ENCODE data around the gene MAP6D1.

MAP6D1 gene

GRCh38 chr3:183818706-183819624 is 6.4 kb downstream of the MAP6D1 start:
- DNase-seq (ENCODE audit: low spot score) = no peak
- in situ Hi-C loops (cut with MboI; ENCODE audit: low pct_unique_long_range_greater_than_20kb, low sequenced_read_pairs, unreplicated experiment) = no loop called here
- TF ChIP-seq, protein P1, sequence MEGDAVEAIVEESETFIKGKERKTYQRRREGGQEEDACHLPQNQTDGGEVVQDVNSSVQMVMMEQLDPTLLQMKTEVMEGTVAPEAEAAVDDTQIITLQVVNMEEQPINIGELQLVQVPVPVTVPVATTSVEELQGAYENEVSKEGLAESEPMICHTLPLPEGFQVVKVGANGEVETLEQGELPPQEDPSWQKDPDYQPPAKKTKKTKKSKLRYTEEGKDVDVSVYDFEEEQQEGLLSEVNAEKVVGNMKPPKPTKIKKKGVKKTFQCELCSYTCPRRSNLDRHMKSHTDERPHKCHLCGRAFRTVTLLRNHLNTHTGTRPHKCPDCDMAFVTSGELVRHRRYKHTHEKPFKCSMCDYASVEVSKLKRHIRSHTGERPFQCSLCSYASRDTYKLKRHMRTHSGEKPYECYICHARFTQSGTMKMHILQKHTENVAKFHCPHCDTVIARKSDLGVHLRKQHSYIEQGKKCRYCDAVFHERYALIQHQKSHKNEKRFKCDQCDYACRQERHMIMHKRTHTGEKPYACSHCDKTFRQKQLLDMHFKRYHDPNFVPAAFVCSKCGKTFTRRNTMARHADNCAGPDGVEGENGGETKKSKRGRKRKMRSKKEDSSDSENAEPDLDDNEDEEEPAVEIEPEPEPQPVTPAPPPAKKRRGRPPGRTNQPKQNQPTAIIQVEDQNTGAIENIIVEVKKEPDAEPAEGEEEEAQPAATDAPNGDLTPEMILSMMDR (IDR thresholded peaks at IDR 0.05; ENCODE audit: extremely low read depth, insufficient read depth, missing control alignments) = no peak

DNA sequence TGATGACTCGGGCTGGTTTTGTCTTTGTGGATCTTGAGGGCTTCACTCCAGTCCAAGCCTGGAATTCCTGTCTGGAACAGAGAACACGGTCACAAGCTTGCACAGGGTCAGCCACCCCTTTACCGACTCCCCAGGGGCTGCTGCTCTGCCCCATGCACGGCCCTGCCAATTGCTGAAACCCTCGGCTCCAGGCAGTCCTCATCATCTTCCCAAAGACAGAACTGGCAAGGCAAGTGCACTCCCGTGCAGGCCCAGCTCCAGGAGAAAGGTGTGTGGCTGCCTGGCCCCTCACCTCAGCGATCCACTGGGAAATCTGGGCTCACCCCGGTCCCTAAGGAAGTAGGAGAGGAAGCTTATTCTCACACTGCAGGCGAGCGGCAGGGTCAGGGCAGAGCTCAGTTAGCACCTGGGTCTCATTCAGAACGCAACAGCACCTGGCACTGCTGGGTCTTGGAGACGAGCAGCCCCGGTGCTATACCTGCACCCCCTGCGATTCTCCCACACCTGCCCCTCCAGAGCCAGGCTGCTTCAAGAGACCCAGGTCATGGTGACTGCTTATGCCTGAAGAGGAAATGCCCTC is 7.2 kb downstream of the MAP6D1 start:
- TF ChIP-seq, protein P1 (IDR thresholded peaks at IDR 0.05; ENCODE audit: extremely low read depth, insufficient read depth, missing control alignments) = no peak
- DNase-seq (ENCODE audit: low spot score) = no peak
- in situ Hi-C loops (cut with MboI; ENCODE audit: low pct_unique_long_range_greater_than_20kb, low sequenced_read_pairs, unreplicated experiment) = no loop called here

DNA sequence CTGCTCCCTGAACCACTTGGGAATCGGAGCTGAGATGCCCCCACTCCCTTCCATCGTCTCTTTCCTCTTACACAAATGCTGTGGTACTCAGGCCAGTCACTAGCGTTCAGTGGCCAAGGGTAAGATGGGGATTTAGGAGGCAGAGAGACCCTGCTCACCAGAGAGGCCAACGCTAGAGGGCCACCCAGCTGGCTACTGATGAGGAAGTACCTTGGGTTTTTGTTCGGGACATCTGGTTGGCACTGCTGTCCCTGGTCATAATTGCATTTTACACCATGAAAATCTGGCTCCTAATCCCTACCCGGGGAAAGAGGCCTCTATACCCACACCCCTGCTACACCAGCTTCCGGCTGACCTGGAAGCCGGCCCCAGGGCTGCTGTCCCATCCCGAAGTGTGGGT is 7.7 kb downstream of the MAP6D1 start:
- TF ChIP-seq, protein P1 (IDR thresholded peaks at IDR 0.05; ENCODE audit: extremely low read depth, insufficient read depth, missing control alignments) = no peak
- no peak for DNase-seq (ENCODE audit: low spot score)
- in situ Hi-C loops (cut with MboI; ENCODE audit: low pct_unique_long_range_greater_than_20kb, low sequenced_read_pairs, unreplicated experiment) = no loop called here

GRCh38 chr3:183816681-183817510 is 8.5 kb downstream of the MAP6D1 start:
- no peak for DNase-seq (ENCODE audit: low spot score)
- in situ Hi-C loops (cut with MboI; ENCODE audit: low pct_unique_long_range_greater_than_20kb, low sequenced_read_pairs, unreplicated experiment) = no loop called here
- TF ChIP-seq, protein P1 (IDR thresholded peaks at IDR 0.05; ENCODE audit: extremely low read depth, insufficient read depth, missing control alignments) = no peak

GRCh38 chr3:183815951-183816475 is 9.4 kb downstream of the MAP6D1 start:
- no peak for DNase-seq (ENCODE audit: low spot score)
- TF ChIP-seq, protein P1 (IDR thresholded peaks at IDR 0.05; ENCODE audit: extremely low read depth, insufficient read depth, missing control alignments) = no peak
- in situ Hi-C loops (cut with MboI; ENCODE audit: low pct_unique_long_range_greater_than_20kb, low sequenced_read_pairs, unreplicated experiment) = no loop called here

- TF ChIP-seq, protein P1 (IDR thresholded peaks at IDR 0.05; ENCODE audit: extremely low read depth, insufficient read depth, missing control alignments) = no peak
- no peak for DNase-seq (ENCODE audit: low spot score)
- in situ Hi-C loops (cut with MboI; ENCODE audit: low pct_unique_long_range_greater_than_20kb, low sequenced_read_pairs, unreplicated experiment) = no loop called here
Observed at GRCh38 chr3:183815563-183815940, 9.8 kb downstream of the MAP6D1 start.
